ENCODE data around the gene RBX1.

Gene RBX1

DNA sequence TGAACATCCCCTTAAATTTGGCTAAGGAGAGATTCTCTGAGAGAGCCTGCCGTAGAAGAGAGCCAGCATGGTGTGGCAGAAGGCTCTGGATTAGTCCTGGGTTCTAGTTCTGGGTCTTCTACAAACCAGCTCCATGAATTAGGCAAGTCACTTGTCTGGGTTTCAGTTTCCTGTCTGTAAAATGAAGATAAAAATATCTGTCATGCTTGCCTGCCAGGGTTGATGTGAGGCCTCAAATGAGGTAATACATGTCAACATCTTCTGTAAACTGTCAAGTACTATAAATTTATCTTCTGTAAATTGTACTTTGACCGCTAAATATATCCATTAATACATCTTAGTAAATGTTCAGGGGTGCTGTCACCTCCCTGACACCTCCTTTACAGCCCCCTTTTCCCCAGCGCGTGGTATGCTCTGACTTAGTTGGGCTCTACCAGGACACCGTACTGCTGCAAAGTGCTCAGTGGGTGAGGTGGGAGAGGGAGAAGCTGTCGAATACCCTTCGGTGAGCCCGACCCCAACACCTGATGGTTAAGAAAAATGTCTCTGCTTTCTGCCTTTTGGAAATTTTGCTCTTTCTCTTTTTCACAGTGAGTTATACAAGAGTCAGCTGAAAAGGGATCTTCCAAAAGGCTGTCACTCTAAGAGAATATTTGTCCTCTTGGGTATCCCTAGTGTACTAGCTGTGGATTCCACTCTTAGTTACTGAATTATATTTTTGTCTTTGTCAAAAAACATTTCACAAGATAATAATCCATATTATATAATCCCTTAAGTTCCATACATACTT lies 15.0 kb downstream of the RBX1 start:
- H3K4me3 ChIP-seq = 0 out of 20 replicates have a peak overlapping the region, but pooled peaks of 1 of the 10 experiments have one; percentile 5
- H3K36me3 ChIP-seq = peaks cover 86 to 100% (median 99%) of the 10 kb centered on the region in 11 experiments
- no peaks in the 10 kb centered on the region for H3K9me3 ChIP-seq (replicated peaks in 1 of 11)
- H3K4me2 ChIP-seq = peak overlapping the region; percentile 57 to 80 (median 70)
- H3K27me3 ChIP-seq = no peaks in the 10 kb centered on the region
- H3K4me1 ChIP-seq = peaks cover 21 to 40% (median 30%) of the 10 kb centered on the region in 10 experiments
- peak overlapping the region in 9 of 11 experiments; percentile 23 to 61 (median 51); a peak in 14 of 22 replicates for H3K9ac ChIP-seq
- peak overlapping the region; percentile 8 to 79 (median 66); a peak in 21 of 22 replicates for H3K27ac ChIP-seq
- TF ChIP-seq Cebpa-rat (IDR thresholded peaks at IDR 0.05) = no peak
- peaks cover 0 to 29% (median 15%) of the 10 kb centered on the region in 11 experiments; a peak in 13 of 22 replicates for H4K20me1 ChIP-seq

DNA sequence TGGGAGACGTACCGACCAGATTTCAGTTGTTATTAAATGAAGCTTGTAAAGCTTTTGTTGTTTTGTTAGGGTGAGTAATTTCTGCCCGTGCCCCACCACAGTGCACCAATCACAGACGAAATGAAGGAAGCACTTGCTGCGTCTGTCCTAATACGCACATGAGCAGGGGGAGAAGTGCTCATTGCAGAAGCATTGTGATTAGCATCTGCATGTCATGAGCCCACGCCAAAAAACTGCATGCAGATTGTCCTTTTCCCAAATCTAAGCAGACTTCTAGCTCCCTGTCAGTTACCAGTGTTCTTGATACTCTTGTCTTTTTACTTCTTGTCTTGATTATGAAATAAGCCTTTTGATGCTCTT lies 15.5 kb downstream of the RBX1 start:
- no peak overlapping the region for H3K4me3 ChIP-seq
- peak overlapping the region in 7 of 11 experiments; percentile 32 to 80 (median 75); a peak in 14 of 22 replicates for H3K4me2 ChIP-seq
- no peaks in the 10 kb centered on the region for H3K27me3 ChIP-seq
- H4K20me1 ChIP-seq = peaks cover 0 to 23% (median 10%) of the 10 kb centered on the region in 11 experiments; a peak in 12 of 22 replicates
- H3K36me3 ChIP-seq = peaks cover 86 to 100% (median 99%) of the 10 kb centered on the region in 11 experiments
- no peaks in the 10 kb centered on the region for H3K9me3 ChIP-seq (replicated peaks in 1 of 11)
- H3K27ac ChIP-seq = peak overlapping the region in 10 of 11 experiments; percentile 36 to 79 (median 70); a peak in 18 of 22 replicates
- H3K4me1 ChIP-seq = peaks cover 21 to 40% (median 30%) of the 10 kb centered on the region in 10 experiments
- peak overlapping the region in 5 of 11 experiments; percentile 12 to 54 (median 24); a peak in 6 of 22 replicates for H3K9ac ChIP-seq
- TF ChIP-seq Cebpa-rat (IDR thresholded peaks at IDR 0.05) = no peak

DNA sequence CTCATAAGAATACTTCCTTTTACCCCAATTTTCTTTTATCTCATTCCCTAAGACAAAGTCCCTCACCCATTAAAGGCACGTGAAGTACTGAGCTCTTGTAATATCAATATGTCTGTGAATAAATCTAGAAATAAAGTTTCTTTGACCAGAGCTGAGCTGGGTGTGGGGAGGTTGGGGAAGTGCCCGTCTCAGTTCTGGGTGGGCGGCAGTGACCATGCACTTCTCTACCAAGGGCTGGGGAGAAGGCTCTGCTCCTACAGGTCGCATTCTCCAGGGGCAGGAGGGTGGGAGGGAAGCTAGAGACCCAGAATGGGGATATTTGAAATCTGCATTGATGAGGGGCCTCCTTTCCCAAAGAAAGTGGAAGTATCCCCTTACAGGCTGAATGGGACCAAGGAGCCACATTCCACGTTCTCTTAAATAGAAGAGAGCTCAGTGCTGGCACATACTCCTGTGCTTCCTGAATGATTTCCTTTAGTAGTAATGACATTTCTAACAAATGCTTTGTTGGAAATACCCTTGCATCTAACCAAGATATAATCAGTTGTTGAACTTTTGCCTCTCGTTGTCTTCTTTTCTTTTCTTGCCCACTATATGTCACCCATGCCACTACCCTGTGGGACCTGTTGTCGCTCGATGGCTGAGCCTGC lies 16.1 kb downstream of the RBX1 start:
- Histone ChIP-seq H4K20me1 (peaks cover 0 to 22% (median 5%) of the 10 kb centered on the region in 11 experiments; a peak in 13 of 22 replicates), H3K27me3 (no peaks in the 10 kb centered on the region), H3K4me1 (peaks cover 21 to 40% (median 30%) of the 10 kb centered on the region in 10 experiments), H3K9me3 (replicated peaks in 1 of 11) (no peaks in the 10 kb centered on the region), H3K4me3 (no peak overlapping the region), H3K9ac (peak overlapping the region in 5 of 11 experiments; percentile 12 to 54 (median 24); a peak in 4 of 22 replicates), H3K4me2 (peak overlapping the region in 6 of 11 experiments; percentile 32 to 80 (median 70); a peak in 10 of 22 replicates), H3K36me3 (peaks cover 86 to 100% (median 99%) of the 10 kb centered on the region in 11 experiments), H3K27ac (peak overlapping the region in 10 of 11 experiments; percentile 36 to 79 (median 70); a peak in 14 of 22 replicates)
- TF ChIP-seq Cebpa-rat (IDR thresholded peaks at IDR 0.05) = no peak

DNA sequence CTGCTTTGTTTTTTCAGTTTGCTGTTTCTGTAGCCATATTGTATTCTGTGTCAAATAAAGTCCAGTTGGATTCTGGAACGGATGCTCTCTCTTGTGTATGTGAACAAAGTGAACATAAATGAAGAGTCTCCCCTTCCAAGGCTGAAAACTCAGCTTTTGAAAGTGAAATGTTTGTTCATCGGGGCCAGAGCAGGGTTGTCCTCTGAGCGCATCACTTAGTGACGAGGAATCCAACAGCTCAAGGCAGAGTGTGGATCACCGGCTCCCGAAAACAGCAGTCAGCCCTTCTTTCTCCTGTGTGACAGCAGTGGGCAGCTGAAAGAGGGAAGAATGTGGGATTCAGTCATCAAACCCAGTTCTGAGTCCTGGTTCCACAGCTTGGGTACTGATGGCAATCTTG lies 21.4 kb downstream of the RBX1 start:
- Histone ChIP-seq H3K4me1 (peaks cover 0 to 2% (median 0%) of the 10 kb centered on the region in 10 experiments; a peak in 6 of 20 replicates), H3K4me2 (no peak overlapping the region), H3K4me3 (no peak overlapping the region), H3K9me3 (replicated peaks in 1 of 11) (no peaks in the 10 kb centered on the region), H3K9ac (no peak overlapping the region), H3K27ac (no peak overlapping the region), H3K36me3 (peaks cover 50 to 64% (median 60%) of the 10 kb centered on the region in 11 experiments), H4K20me1 (peaks cover 0 to 5% (median 0%) of the 10 kb centered on the region in 11 experiments; a peak in 5 of 22 replicates), H3K27me3 (no peaks in the 10 kb centered on the region)
- TF ChIP-seq Cebpa-rat (IDR thresholded peaks at IDR 0.05) = no peak

DNA sequence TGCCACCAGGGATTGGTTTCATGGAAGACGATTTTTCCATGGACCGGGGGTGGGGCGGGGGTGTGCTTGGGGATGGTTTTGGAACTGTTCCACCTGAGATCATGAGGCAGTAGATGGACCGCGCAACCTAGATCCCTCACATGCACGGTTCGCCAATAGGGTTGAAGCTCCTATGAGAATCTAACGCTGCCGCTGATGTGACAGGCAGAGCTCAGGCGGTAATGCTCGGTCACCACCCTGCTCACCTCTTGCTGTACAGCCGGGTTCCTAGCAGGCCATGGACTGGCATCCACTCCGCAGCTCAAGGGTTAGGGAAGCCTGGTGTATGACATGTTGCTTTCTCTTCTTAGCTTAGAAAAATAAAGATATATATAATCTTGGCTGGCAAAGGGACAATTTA lies 22.0 kb downstream of the RBX1 start:
- no peak overlapping the region for H3K9ac ChIP-seq

DNA sequence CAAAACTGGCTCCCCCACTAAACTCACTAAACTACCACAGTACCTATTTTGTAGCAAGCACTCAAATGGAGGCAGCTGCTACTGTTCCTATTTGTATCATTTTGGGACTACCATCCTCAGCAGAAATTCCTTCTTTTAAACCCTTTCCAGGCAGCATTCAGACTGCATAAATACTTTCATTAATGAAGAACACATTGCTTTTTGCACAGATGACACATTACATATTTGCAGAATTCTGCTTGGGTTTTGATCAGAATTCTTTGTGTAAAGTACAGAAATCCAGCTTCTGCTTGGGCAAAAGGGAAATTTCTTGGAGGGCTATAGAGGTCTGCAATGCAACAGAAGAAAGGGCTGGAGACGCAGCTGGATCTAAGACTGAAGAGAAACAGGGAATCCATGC lies 24.2 kb downstream of the RBX1 start:
- H3K27ac ChIP-seq = no peak overlapping the region
- H3K9ac ChIP-seq = no peak overlapping the region
- H3K27me3 ChIP-seq = no peaks in the 10 kb centered on the region
- H3K4me1 ChIP-seq = no peaks in the 10 kb centered on the region
- no peaks in the 10 kb centered on the region for H3K9me3 ChIP-seq (replicated peaks in 1 of 11)
- H3K4me2 ChIP-seq = no peak overlapping the region
- H3K4me3 ChIP-seq = no peak overlapping the region
- H4K20me1 ChIP-seq = peaks cover 0 to 5% (median 0%) of the 10 kb centered on the region in 11 experiments; a peak in 3 of 22 replicates
- no peak for TF ChIP-seq Cebpa-rat (IDR thresholded peaks at IDR 0.05)
- H3K36me3 ChIP-seq = peaks cover 28 to 36% (median 32%) of the 10 kb centered on the region in 11 experiments

More for the DNA sequence above, 22.0 kb downstream of the RBX1 start:
- no peaks in the 10 kb centered on the region for H3K9me3 ChIP-seq (replicated peaks in 1 of 11)
- H3K36me3 ChIP-seq = peaks cover 45 to 58% (median 54%) of the 10 kb centered on the region in 11 experiments
- no peak for TF ChIP-seq Cebpa-rat (IDR thresholded peaks at IDR 0.05)
- no peaks in the 10 kb centered on the region for H3K4me1 ChIP-seq
- H3K4me3 ChIP-seq = no peak overlapping the region
- H3K4me2 ChIP-seq = no peak overlapping the region
- peaks cover 0 to 5% (median 0%) of the 10 kb centered on the region in 11 experiments; a peak in 4 of 22 replicates for H4K20me1 ChIP-seq
- H3K27ac ChIP-seq = no peak overlapping the region
- H3K27me3 ChIP-seq = no peaks in the 10 kb centered on the region

DNA sequence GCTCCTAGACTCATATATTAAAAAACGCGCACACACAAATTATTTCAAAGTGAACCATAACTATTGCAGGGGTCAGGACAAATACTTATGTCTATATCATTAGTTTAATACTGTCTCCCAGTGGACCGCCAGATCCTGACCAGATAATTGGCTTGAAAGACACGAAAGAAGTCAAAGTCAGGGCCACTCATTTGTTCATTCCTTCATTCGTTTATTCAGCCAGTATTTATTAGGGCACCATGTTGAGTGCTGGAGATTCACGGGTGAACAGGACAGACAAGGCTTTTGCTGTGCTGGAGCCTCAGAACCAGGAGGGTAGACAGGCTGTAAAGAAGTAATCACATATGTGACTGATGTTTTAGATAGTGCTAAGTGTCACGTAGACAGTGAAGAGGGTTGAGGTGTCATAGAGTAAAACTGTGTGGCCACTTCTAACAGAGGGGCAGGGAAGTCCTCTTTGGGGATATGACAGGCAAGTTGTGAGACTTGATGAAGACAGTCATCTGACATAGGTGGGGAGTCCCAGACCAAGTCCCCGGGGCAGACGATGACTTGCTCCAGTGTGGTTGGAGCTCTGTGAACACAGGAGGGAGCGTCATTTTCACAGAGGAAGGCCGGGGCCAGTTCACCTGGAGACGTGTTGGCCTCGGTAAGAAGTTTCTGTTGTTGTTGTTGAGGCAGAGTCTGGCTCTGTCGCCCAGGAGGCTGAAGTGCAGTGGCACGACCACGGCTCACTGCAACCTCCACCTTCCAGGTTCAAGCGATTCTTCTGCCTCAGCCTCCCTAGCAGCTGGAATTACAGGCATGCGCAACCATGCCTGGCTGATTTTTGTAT lies 25.9 kb downstream of the RBX1 start:
- no peak overlapping the region for H3K4me2 ChIP-seq
- H3K36me3 ChIP-seq = peaks cover 12 to 19% (median 15%) of the 10 kb centered on the region in 11 experiments
- H3K9ac ChIP-seq = no peak overlapping the region
- H3K9me3 ChIP-seq (replicated peaks in 1 of 11) = no peaks in the 10 kb centered on the region
- no peak for TF ChIP-seq Cebpa-rat (IDR thresholded peaks at IDR 0.05)
- H3K27me3 ChIP-seq = no peaks in the 10 kb centered on the region
- peaks cover 2 to 6% (median 3%) of the 10 kb centered on the region in 10 experiments; a peak in 17 of 20 replicates for H3K4me1 ChIP-seq
- peaks cover 0 to 2% (median 0%) of the 10 kb centered on the region in 11 experiments; a peak in 2 of 22 replicates for H4K20me1 ChIP-seq
- no peak overlapping the region for H3K27ac ChIP-seq
- H3K4me3 ChIP-seq = no peak overlapping the region

DNA sequence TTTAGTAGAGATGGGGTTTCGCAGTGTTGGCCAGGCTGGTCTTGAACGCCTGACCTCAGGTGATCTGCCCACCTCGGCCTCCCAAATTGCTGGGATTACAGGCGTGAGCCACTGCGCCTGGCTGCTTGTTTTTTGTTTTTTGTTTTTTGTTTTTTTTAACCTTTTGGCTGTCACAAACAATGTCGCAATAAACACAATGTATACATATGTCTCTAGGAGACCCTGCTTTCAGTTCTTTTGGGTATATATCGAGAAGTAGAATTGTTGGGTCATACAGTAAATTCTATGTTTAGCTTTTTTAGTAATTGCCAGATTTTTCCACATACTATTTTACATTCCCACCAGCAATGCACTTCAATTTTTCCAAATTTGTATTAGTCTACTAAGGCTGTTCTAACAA lies 28.0 kb downstream of the RBX1 start:
- H3K27me3 ChIP-seq = no peaks in the 10 kb centered on the region
- H3K27ac ChIP-seq = no peak overlapping the region
- TF ChIP-seq Cebpa-rat (IDR thresholded peaks at IDR 0.05) = 0 out of 22 replicates have a peak, but pooled peaks of 3 of the 11 experiments have one; percentile 15 to 26 (median 17)
- no peak overlapping the region for H3K4me2 ChIP-seq
- H3K9me3 ChIP-seq (replicated peaks in 1 of 11) = no peaks in the 10 kb centered on the region
- H3K4me1 ChIP-seq = peaks cover 15 to 18% (median 17%) of the 10 kb centered on the region in 10 experiments
- no peaks in the 10 kb centered on the region for H4K20me1 ChIP-seq
- H3K9ac ChIP-seq = no peak overlapping the region
- H3K36me3 ChIP-seq = no peaks in the 10 kb centered on the region
- no peak overlapping the region for H3K4me3 ChIP-seq
